H9 (cell line): ENCODE measurements around the gene ABCD3. TPM values are rescaled to one million over a fixed set of nuclear protein-coding genes. Genes with fewer than 3 reads are reported as not detected.

Experiments
- DNase-seq: peaks from one replicate; pipeline ENCODE4 v3.0.0-alpha.2; 2017
- H2AFZ ChIP-seq: one replicate; pipeline ENCODE4 v1.6.1; 2013; ENCODE audit warnings: mild to moderate bottlenecking, low read length, control low read depth, moderate library complexity
- H2AK5ac ChIP-seq: 2 replicates; pipeline ENCODE4 v1.6.1; 2013; ENCODE audit warnings: low read length, control low read depth, mixed read lengths; ENCODE audit not compliant: insufficient read length
- H2BK120ac ChIP-seq: one replicate; pipeline ENCODE4 v1.6.1; 2013; ENCODE audit warnings: low read depth, mild to moderate bottlenecking, low read length, control low read depth, inconsistent platforms; ENCODE audit not compliant: poor library complexity, severe bottlenecking
- H2BK12ac ChIP-seq: 2 replicates; pipeline ENCODE4 v1.6.1; 2013; ENCODE audit warnings: low read length, control low read depth, mixed read lengths, low read depth; ENCODE audit not compliant: insufficient read length
- H2BK15ac ChIP-seq: 2 replicates; pipeline ENCODE4 v1.6.1; 2013; ENCODE audit warnings: low read depth, low read length, control low read depth
- H2BK20ac ChIP-seq: one replicate; pipeline ENCODE4 v1.6.1; 2013; ENCODE audit warnings: low read depth, mild to moderate bottlenecking, low read length, control low read depth, inconsistent platforms; ENCODE audit not compliant: poor library complexity, severe bottlenecking
- H2BK5ac ChIP-seq: 2 replicates; pipeline ENCODE4 v1.6.1; 2013; ENCODE audit warnings: low read length, control low read depth, mixed read lengths; ENCODE audit not compliant: insufficient read length
- H3K14ac ChIP-seq: 2 replicates; pipeline ENCODE4 v1.6.1; 2013; ENCODE audit warnings: low read length, control low read depth; ENCODE audit not compliant: insufficient read depth
- H3K18ac ChIP-seq: 2 replicates; pipeline ENCODE4 v1.6.1; 2013; ENCODE audit warnings: low read depth, mild to moderate bottlenecking, mixed read lengths, low read length, control low read depth; ENCODE audit not compliant: insufficient read length
- H3K23ac ChIP-seq: 2 replicates; pipeline ENCODE4 v1.6.1; 2013; ENCODE audit warnings: low read length, control low read depth, mixed read lengths, low read depth; ENCODE audit not compliant: insufficient read length
- H3K23me2 ChIP-seq: 2 replicates; pipeline ENCODE4 v1.6.1; 2013; ENCODE audit warnings: low read depth, mild to moderate bottlenecking, mixed read lengths, low read length, control low read depth; ENCODE audit not compliant: insufficient read length, poor library complexity, severe bottlenecking
- H3K27ac ChIP-seq: 2 replicates; pipeline ENCODE4 v1.5.1; 2013; ENCODE audit warnings: low read length, control low read depth, mixed read lengths, low read depth; ENCODE audit not compliant: insufficient read length
- H3K27me3 ChIP-seq: 2 replicates; pipeline ENCODE4 v1.6.1; 2013; ENCODE audit warnings: low read length, control low read depth, inconsistent platforms; ENCODE audit not compliant: insufficient read depth
- H3K4ac ChIP-seq: 2 replicates; pipeline ENCODE4 v1.6.1; 2013; ENCODE audit warnings: low read depth, mild to moderate bottlenecking, control low read depth, inconsistent platforms, low read length, moderate library complexity
- H3K4me1 ChIP-seq: 2 replicates; pipeline ENCODE4 v1.6.1; 2013; ENCODE audit warnings: low read length, control low read depth, inconsistent platforms; ENCODE audit not compliant: insufficient read depth
- H3K4me2 ChIP-seq: 2 replicates; pipeline ENCODE4 v1.6.1; 2013; ENCODE audit warnings: low read length, control low read depth, mixed read lengths; ENCODE audit not compliant: insufficient read length, insufficient read depth
- H3K56ac ChIP-seq: 2 replicates; pipeline ENCODE4 v1.6.1; 2013; ENCODE audit warnings: low read depth, mild to moderate bottlenecking, mixed read lengths, low read length, control low read depth; ENCODE audit not compliant: insufficient read length
- H3K79me1 ChIP-seq: 2 replicates; pipeline ENCODE4 v1.6.1; 2013; ENCODE audit warnings: low read depth, mild to moderate bottlenecking, moderate library complexity, low read length, control low read depth, inconsistent platforms; ENCODE audit not compliant: insufficient read depth, poor library complexity, severe bottlenecking
- H3K79me2 ChIP-seq: 2 replicates; pipeline ENCODE4 v1.6.1; 2013; ENCODE audit warnings: low read length, control low read depth, inconsistent platforms; ENCODE audit not compliant: insufficient read depth
- H3K9ac ChIP-seq: 2 replicates; pipeline ENCODE4 v1.6.1; 2013; ENCODE audit warnings: low read length, control low read depth, mixed read lengths; ENCODE audit not compliant: insufficient read length; ENCODE audit errors: extremely low read depth
- H3K9me3 ChIP-seq: one replicate; pipeline ENCODE4 v1.6.1; 2013; ENCODE audit warnings: low read depth, low read length, inconsistent platforms; ENCODE audit not compliant: control insufficient read depth
- H3T11ph ChIP-seq: one replicate; pipeline ENCODE4 v1.6.1; 2013; ENCODE audit warnings: mild to moderate bottlenecking, low read length, control low read depth, inconsistent platforms
- H4K20me1 ChIP-seq: one replicate; pipeline ENCODE4 v1.6.1; 2013; ENCODE audit not compliant: control insufficient read depth, insufficient read length, insufficient read depth
- H4K5ac ChIP-seq: 2 replicates; pipeline ENCODE4 v1.6.1; 2013; ENCODE audit warnings: low read depth, mild to moderate bottlenecking, mixed read lengths, low read length, control low read depth; ENCODE audit not compliant: insufficient read length
- H4K8ac ChIP-seq: replicated peaks from 2 replicates; pipeline ENCODE4 v1.6.1; 2013; ENCODE audit warnings: low read length, control low read depth, mixed read lengths, low read depth; ENCODE audit not compliant: insufficient read length
- H4K91ac ChIP-seq: 2 replicates; pipeline ENCODE4 v1.6.1; 2013; ENCODE audit warnings: low read depth, mild to moderate bottlenecking, moderate library complexity, mixed read lengths, low read length, control low read depth; ENCODE audit not compliant: insufficient read length
- H3K27ac Mint-ChIP-seq, 3 experiments: 2 replicates in 2 of 3; 3 replicates in 1 of 3; pipeline ENCODE4 v1.8.0; 2020 to 2021; ENCODE audit warnings: mixed read lengths in 3 of 3, mild to moderate bottlenecking in 1 of 3, moderate library complexity in 1 of 3
- H3K27me3 Mint-ChIP-seq: 2 replicates; pipeline ENCODE4 v1.8.0; 2021; ENCODE audit warnings: low read depth, mild to moderate bottlenecking, moderate library complexity, mixed read lengths
- H3K36me3 Mint-ChIP-seq, 3 experiments: 2 replicates in 2 of 3; 3 replicates in 1 of 3; pipeline ENCODE4 v1.8.0; 2020 to 2021; ENCODE audit warnings: low read depth in 3 of 3, mixed read lengths in 3 of 3; ENCODE audit not compliant: insufficient read depth in 1 of 3
- H3K4me1 Mint-ChIP-seq, 2 experiments: 2 replicates each; pipeline ENCODE4 v1.8.0; 2020; ENCODE audit warnings: mixed read lengths in 2 of 2
- H3K4me3 Mint-ChIP-seq, 2 experiments: 2 replicates in 1 of 2; 3 replicates in 1 of 2; pipeline ENCODE4 v1.8.0; 2020 to 2021; ENCODE audit warnings: mild to moderate bottlenecking in 2 of 2, mixed read lengths in 2 of 2, moderate library complexity in 1 of 2
- H3K9me3 Mint-ChIP-seq, 2 experiments: 2 replicates in 1 of 2; 3 replicates in 1 of 2; pipeline ENCODE4 v1.8.0; 2020; ENCODE audit warnings: mild to moderate bottlenecking in 2 of 2, mixed read lengths in 2 of 2, moderate library complexity in 1 of 2
- WGBS: extraction: QIAGEN DNeasy Blood & Tissue Kit; methylation state at CpG from one replicate; pipeline ENCODE4 v1.1.7; 2013; ENCODE audit warnings: missing lambda C conversion rate, low lambda C conversion rate, mixed read lengths; ENCODE audit not compliant: insufficient read length; ENCODE audit errors: extremely low coverage; 5-methylcytosine and 5-hydroxymethylcytosine counted together
- total RNA-seq: library from RNA; stranded (reverse); gene quantifications from 2 replicates; pipeline ENCODE4 v1.2.1, GENCODE V29; 2021
- TF ChIP-seq, protein P1 (sequence below): fragments of 200-600 bp; sonication (generic); conservative IDR thresholded peaks from 3 replicates; pipeline ENCODE4 v1.8.0; 2021; ENCODE audit warnings: antibody characterized with exemption, mild to moderate bottlenecking

ABCD3 gene
- total RNA-seq, 1 experiment from 2014 or later = 32.0 TPM

DNA sequence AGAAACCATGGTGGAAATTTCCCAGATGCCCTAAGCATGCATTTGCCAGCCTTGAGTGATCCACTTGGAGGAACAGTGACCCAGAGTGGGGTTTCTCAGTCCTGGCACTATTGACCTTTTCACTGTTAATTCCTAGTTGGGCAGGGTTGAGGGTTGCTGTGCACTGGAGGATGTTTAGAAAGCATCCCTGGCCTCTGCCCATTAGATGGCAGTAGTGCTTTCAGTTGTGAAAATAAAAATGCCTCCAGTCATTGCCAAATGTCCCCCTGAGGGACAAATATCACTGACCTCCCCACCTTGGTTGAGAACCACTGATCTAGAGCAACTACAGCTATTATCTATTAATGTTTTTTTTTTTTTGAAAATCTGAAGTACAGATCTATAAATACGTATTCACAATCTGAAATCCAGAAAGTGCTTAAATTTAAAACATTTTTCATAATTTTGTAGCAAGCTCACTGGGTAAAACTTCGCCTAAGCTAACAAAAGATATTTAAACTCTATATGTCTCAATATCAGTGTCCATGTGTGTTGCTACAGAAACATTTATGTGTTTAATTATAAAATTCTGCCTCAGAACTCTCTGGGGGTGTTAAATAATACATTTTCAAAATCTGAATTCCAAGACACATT is 96.0 kb downstream of the ABCD3 start:
- Histone ChIP-seq H3K14ac (no peak overlapping the region), H3K79me2 (no peaks in the 10 kb centered on the region), H4K91ac (no peak overlapping the region), H2BK5ac (no peak overlapping the region), H3K79me1 (no peaks in the 10 kb centered on the region), H4K8ac (no peak overlapping the region), H3K56ac (no peak overlapping the region), H3K23ac (no peak overlapping the region), H2BK20ac (no peak overlapping the region), H2BK120ac (no peak overlapping the region), H2AFZ (no peak overlapping the region), H2AK5ac (no peak overlapping the region), H3T11ph (no peak overlapping the region), H3K18ac (no peak overlapping the region), H2BK12ac (no peak overlapping the region), H3K9ac (no peak overlapping the region), H3K27ac (no peak overlapping the region), H3K4me2 (no peak overlapping the region), H3K4ac (no peak overlapping the region), H4K20me1 (no peaks in the 10 kb centered on the region), H3K4me1 (no peaks in the 10 kb centered on the region), H3K27me3 (no peaks in the 10 kb centered on the region), H2BK15ac (no peak overlapping the region), H3K9me3 (no peaks in the 10 kb centered on the region), H4K5ac (no peak overlapping the region), H3K23me2 (no peaks in the 10 kb centered on the region)
- Mint-ChIP-seq H3K9me3 (0 out of 5 replicates have a peak, but pooled peaks cover 0 to 2% of the 10 kb centered on the region in 2 experiments), H3K27me3 (no peaks in the 10 kb centered on the region), H3K4me3 (no peak overlapping the region), H3K36me3 (peaks cover 7 to 9% (median 9%) of the 10 kb centered on the region in 3 experiments), H3K27ac (peak overlapping the region in 1 of 3 experiments; percentile 82; a peak in 1 of 7 replicates), H3K4me1 (peaks cover 0 to 7% of the 10 kb centered on the region in 2 experiments; a peak in 2 of 4 replicates)
- peak; percentile 36 for DNase-seq
- WGBS = no CpG with 5 or more reads among the region's 2 CpGs
- TF ChIP-seq, protein P1, sequence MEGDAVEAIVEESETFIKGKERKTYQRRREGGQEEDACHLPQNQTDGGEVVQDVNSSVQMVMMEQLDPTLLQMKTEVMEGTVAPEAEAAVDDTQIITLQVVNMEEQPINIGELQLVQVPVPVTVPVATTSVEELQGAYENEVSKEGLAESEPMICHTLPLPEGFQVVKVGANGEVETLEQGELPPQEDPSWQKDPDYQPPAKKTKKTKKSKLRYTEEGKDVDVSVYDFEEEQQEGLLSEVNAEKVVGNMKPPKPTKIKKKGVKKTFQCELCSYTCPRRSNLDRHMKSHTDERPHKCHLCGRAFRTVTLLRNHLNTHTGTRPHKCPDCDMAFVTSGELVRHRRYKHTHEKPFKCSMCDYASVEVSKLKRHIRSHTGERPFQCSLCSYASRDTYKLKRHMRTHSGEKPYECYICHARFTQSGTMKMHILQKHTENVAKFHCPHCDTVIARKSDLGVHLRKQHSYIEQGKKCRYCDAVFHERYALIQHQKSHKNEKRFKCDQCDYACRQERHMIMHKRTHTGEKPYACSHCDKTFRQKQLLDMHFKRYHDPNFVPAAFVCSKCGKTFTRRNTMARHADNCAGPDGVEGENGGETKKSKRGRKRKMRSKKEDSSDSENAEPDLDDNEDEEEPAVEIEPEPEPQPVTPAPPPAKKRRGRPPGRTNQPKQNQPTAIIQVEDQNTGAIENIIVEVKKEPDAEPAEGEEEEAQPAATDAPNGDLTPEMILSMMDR = peak; percentile 81
